K562 (cell line): ENCODE results near the gene SPATA12.

Source experiments
- CTCF ChIP-seq, 3 experiments: IDR thresholded peaks in 2 of 3; conservative IDR thresholded peaks in 1 of 3; 2 replicates each; pipeline ENCODE4 v1.5.1; 2011 to 2012; ENCODE audit warnings: low read length in 3 of 3, mild to moderate bottlenecking in 3 of 3, control low read depth in 2 of 3, improper control_type of control experiment in 1 of 3, inconsistent platforms in 1 of 3, low read depth in 1 of 3, mixed read lengths in 1 of 3, moderate library complexity in 1 of 3; ENCODE audit not compliant: insufficient read depth in 2 of 3
- NR2C2 ChIP-seq, 2 experiments: fragments of 200-800 bp in 1 of 2; sonication (Bioruptor generic) in 1 of 2; sonication (generic) in 1 of 2; formaldehyde crosslinking in 1 of 2; IDR thresholded peaks; 2 replicates each; pipeline versions ENCODE4 v1.6.1 to v1.8.0; 2016 to 2022; ENCODE audit warnings: mild to moderate bottlenecking in 1 of 2, missing compliant biosample characterization in 1 of 2, missing genetic modification characterization in 1 of 2, missing genetic modification reagents in 1 of 2

- TF ChIP-seq NR2C2 (CRISPR knock-in tag; IDR thresholded peaks at IDR 0.05) (no peak), NR2C2 (tag; IDR thresholded peaks at IDR 0.05) (no peak), CTCF (IDR thresholded peaks at IDR 0.05 in 2 of 3, conservative IDR thresholded peaks at IDR 0.05 in 1 of 3; ENCODE audit: insufficient read depth in 2 of 3, low read depth in 1 of 3, low read length in 3 of 3) (no peak)
Measured at GRCh38 chr3:57120451-57121174, 60.1 kb downstream of the SPATA12 start.
